Neural cell (in vitro differentiated cells): ENCODE results near the gene CIRBP. TPM values are rescaled to one million over a fixed set of nuclear protein-coding genes. Genes with fewer than 3 reads are reported as not detected.

Experiments
- H2AFZ ChIP-seq: fragments of 200-600, 300-800 bp; sonication (generic), shearing (Covaris generic); 2 replicates; pipeline ENCODE4 v1.6.0; 2014; ENCODE audit warnings: low read depth, mild to moderate bottlenecking, antibody characterized with exemption, low read length, moderate library complexity
- H3F3A ChIP-seq: fragments of 200-600 bp; shearing (Covaris generic); 2 replicates; pipeline ENCODE4 v1.6.1; 2016; ENCODE audit warnings: mild to moderate bottlenecking, moderate library complexity, mixed read lengths, antibody characterized with exemption, low read length; ENCODE audit not compliant: insufficient read depth, poor library complexity, severe bottlenecking
- H3K27ac ChIP-seq: fragments of 200-600, 300-800 bp; sonication (generic), shearing (Covaris generic); 2 replicates; pipeline ENCODE4 v1.5.1; 2014; ENCODE audit warnings: mild to moderate bottlenecking, low read length, moderate library complexity
- H3K27me3 ChIP-seq: fragments of 300-800, 200-600 bp; sonication (generic), shearing (Covaris generic); 2 replicates; pipeline ENCODE4 v1.6.0; 2014; ENCODE audit warnings: mild to moderate bottlenecking, low read depth, low read length, moderate library complexity; ENCODE audit not compliant: insufficient read depth
- H3K36me3 ChIP-seq: fragments of 300-800, 200-600 bp; sonication (generic), shearing (Covaris generic); 2 replicates; pipeline ENCODE4 v1.5.1; 2014; ENCODE audit warnings: mild to moderate bottlenecking, antibody characterized with exemption, low read length, moderate library complexity; ENCODE audit not compliant: insufficient read depth
- H3K4me2 ChIP-seq: fragments of 300-800, 200-600 bp; sonication (generic), shearing (Covaris generic); 2 replicates; pipeline ENCODE4 v1.6.0; 2014; ENCODE audit warnings: mild to moderate bottlenecking, low read length
- H3K4me3 ChIP-seq: fragments of 300-800, 200-600 bp; sonication (generic), shearing (Covaris generic); 2 replicates; pipeline ENCODE4 v1.5.1; 2014; ENCODE audit warnings: mild to moderate bottlenecking, low read length, moderate library complexity
- H3K79me2 ChIP-seq: fragments of 200-600 bp; shearing (Covaris generic); replicated peaks from 2 replicates; pipeline ENCODE4 v1.6.0; 2014; ENCODE audit warnings: mild to moderate bottlenecking, low read length, moderate library complexity; ENCODE audit not compliant: insufficient read depth
- H3K9ac ChIP-seq: fragments of 300-800, 200-600 bp; sonication (generic), shearing (Covaris generic); 2 replicates; pipeline ENCODE4 v1.6.1; 2016; ENCODE audit warnings: mild to moderate bottlenecking, low read length, mixed read lengths
- H3K9me2 ChIP-seq: fragments of 200-600 bp; shearing (Covaris generic); 2 replicates; pipeline ENCODE4 v1.6.1; 2016; ENCODE audit warnings: mild to moderate bottlenecking, low read length, mixed read lengths; ENCODE audit not compliant: insufficient read depth
- H3K9me3 ChIP-seq: fragments of 200-600, 300-800 bp; sonication (generic), shearing (Covaris generic); 2 replicates; pipeline ENCODE4 v1.6.1; 2016; ENCODE audit warnings: mild to moderate bottlenecking, mixed run types, low read length, moderate library complexity, mixed read lengths
- H4K20me1 ChIP-seq: fragments of 200-600 bp; shearing (Covaris generic); 2 replicates; pipeline ENCODE4 v1.6.1; 2016; ENCODE audit warnings: mild to moderate bottlenecking, mixed run types; ENCODE audit not compliant: insufficient read depth
- CTCF ChIP-seq: fragments of 450-650 bp; IDR thresholded peaks from 2 replicates; pipeline ENCODE4 v1.5.1; 2014; ENCODE audit warnings: antibody characterized with exemption, mild to moderate bottlenecking, moderate library complexity; ENCODE audit not compliant: poor library complexity, severe bottlenecking
- EP300 ChIP-seq: fragments of 450-650 bp; conservative IDR thresholded peaks from 2 replicates; pipeline ENCODE4 v1.6.1; 2014; ENCODE audit warnings: antibody characterized with exemption, mild to moderate bottlenecking, moderate library complexity; ENCODE audit not compliant: poor library complexity, severe bottlenecking
- MXI1 ChIP-seq: fragments of 450-650 bp; conservative IDR thresholded peaks from 2 replicates; pipeline ENCODE4 v1.6.1; 2014; ENCODE audit warnings: antibody characterized with exemption, mild to moderate bottlenecking; ENCODE audit not compliant: poor library complexity, severe bottlenecking
- REST ChIP-seq: IDR thresholded peaks from 2 replicates; pipeline ENCODE4 v1.6.1; 2012; ENCODE audit warnings: borderline replicate concordance
- SMC3 ChIP-seq: fragments of 450-650 bp; conservative IDR thresholded peaks from 2 replicates; pipeline ENCODE4 v1.6.1; 2014; ENCODE audit warnings: antibody characterized with exemption, mild to moderate bottlenecking, moderate library complexity; ENCODE audit not compliant: poor library complexity
- TAF1 ChIP-seq: IDR thresholded peaks from 2 replicates; pipeline ENCODE4 v1.6.1; 2012; ENCODE audit warnings: low read depth
- polyA plus RNA-seq: library from polyadenylated mRNA; depleted of rRNA; stranded (reverse); fragments of >200 nt; gene quantifications from 2 replicates; pipeline ENCODE4 v1.2.3, GENCODE V29; 2014

CIRBP gene
- polyA plus RNA-seq, 1 donor from 2014 or later, result 1,663 TPM

GRCh38 chr19:1308718-1309117 is 39.6 kb downstream of the CIRBP start:
- Histone ChIP-seq H3K9me3 (no peaks in the 10 kb centered on the region), H3K4me2 (no peak overlapping the region), H3K4me3 (no peak overlapping the region), H3K9ac (no peak overlapping the region), H3K79me2 (no peaks in the 10 kb centered on the region), H3K27ac (no peak overlapping the region), H3K9me2 (no peaks in the 10 kb centered on the region), H3K36me3 (no peaks in the 10 kb centered on the region), H3F3A (no peaks in the 10 kb centered on the region), H2AFZ (no peak overlapping the region), H3K27me3 (no peaks in the 10 kb centered on the region), H4K20me1 (no peaks in the 10 kb centered on the region)
- no peak for TF ChIP-seq EP300
- TF ChIP-seq CTCF, result no peak

- no peak overlapping the region for H3K9ac ChIP-seq
- TF ChIP-seq TAF1 (no peak), CTCF (no peak), SMC3 (no peak), REST (no peak), MXI1 (no peak)
- H3K9me3 ChIP-seq, result no peaks in the 10 kb centered on the region
- H3K9me2 ChIP-seq, result no peaks in the 10 kb centered on the region
- H3K27me3 ChIP-seq, result no peaks in the 10 kb centered on the region
- no peaks in the 10 kb centered on the region for H3K79me2 ChIP-seq
- H3K4me3 ChIP-seq, result no peak overlapping the region
- no peak overlapping the region for H3K27ac ChIP-seq
- no peak overlapping the region for H3K4me2 ChIP-seq
- no peaks in the 10 kb centered on the region for H4K20me1 ChIP-seq
- no peaks in the 10 kb centered on the region for H3F3A ChIP-seq
- H3K36me3 ChIP-seq, result no peaks in the 10 kb centered on the region
- no peak overlapping the region for H2AFZ ChIP-seq
Observed at GRCh38 chr19:1309977-1310852, 41.1 kb downstream of the CIRBP start.
